A549 (cell line): ENCODE results near the gene CARD9. TPM values are rescaled to one million over a fixed set of nuclear protein-coding genes. Genes with fewer than 3 reads are reported as not detected.

Source experiments
- ATAC-seq, 2 experiments: fragments of 200-7000 bp in 1 of 2; fragments of >200 bp in 1 of 2; cut with Nextera tagmentation in 1 of 2; cut with Tn5 transposase in 1 of 2; 3 replicates each; pipeline versions ENCODE4 v1.8.0 to v1.9.1; 2018 to 2020; ENCODE audit warnings: mild to moderate bottlenecking in 1 of 2, moderate library complexity in 1 of 2
- CTCF ChIA-PET: fragments of 300-600 bp; sonication (Branson Sonifier 250); formaldehyde crosslinking; extraction: SDS; loops from one replicate; lab custom pipeline; 2021; ENCODE audit warnings: antibody characterized with exemption, inconsistent platforms; lab: Yijun Ruan, JAX
- POLR2A ChIA-PET: fragments of 350-600 bp; formaldehyde crosslinking; extraction: SDS; loops from one replicate; lab custom pipeline; 2021; ENCODE audit warnings: antibody characterized with exemption, inconsistent platforms; lab: Yijun Ruan, JAX
- DNase-seq, 2 experiments: peaks; one replicate each; pipeline versions ENCODE4 v3.0.0 to v3.0.0-alpha.2; 2011 to 2016; ENCODE audit warnings: low read depth in 1 of 2, low spot score in 1 of 2
- FAIRE-seq: peaks from 2 replicates; lab custom pipeline; 2011; peaks lifted over from hg19 to GRCh38; lab: Jason Lieb, UNC
- H3K27ac ChIP-seq, 2 experiments: fragments of >200 bp; sonication (Bioruptor Twin); formaldehyde crosslinking; 3 replicates each; pipeline ENCODE4 v1.5.1; 2016 to 2017
- H3K4me1 ChIP-seq: fragments of >200 bp; sonication (Bioruptor Twin); formaldehyde crosslinking; 3 replicates; pipeline ENCODE4 v1.6.1; 2016
- H3K4me2 ChIP-seq: fragments of >200 bp; sonication (Bioruptor Twin); formaldehyde crosslinking; 3 replicates; pipeline ENCODE4 v1.6.1; 2016
- H3K4me3 ChIP-seq: fragments of >200 bp; sonication (Bioruptor Twin); formaldehyde crosslinking; 3 replicates; pipeline ENCODE4 v1.5.1; 2016
- H3K9me3 ChIP-seq: fragments of >200 bp; sonication (Bioruptor Twin); formaldehyde crosslinking; 3 replicates; pipeline ENCODE4 v1.6.1; 2016
- BCL3 ChIP-seq: fragments of >200 bp; sonication (Bioruptor Twin); formaldehyde crosslinking; IDR thresholded peaks from 3 replicates; pipeline ENCODE4 v1.6.1; 2016
- CEBPB ChIP-seq, 2 experiments: fragments of >200 bp in 1 of 2; sonication (Bioruptor Twin) in 1 of 2; formaldehyde crosslinking in 1 of 2; IDR thresholded peaks; 2 replicates each; pipeline ENCODE4 v1.6.1; 2012 to 2016
- CHD2 ChIP-seq: fragments of 150-350 bp; IDR thresholded peaks from 2 replicates; pipeline ENCODE4 v1.6.1; 2014; ENCODE audit warnings: low read length; ENCODE audit not compliant: partially characterized antibody
- E2F6 ChIP-seq: IDR thresholded peaks from 2 replicates; pipeline ENCODE4 v1.6.1; 2012; ENCODE audit warnings: low read depth, borderline replicate concordance
- FOSL2 ChIP-seq, 2 experiments: fragments of 450-650 bp in 1 of 2; fragments of >200 bp in 1 of 2; sonication (Bioruptor Twin) in 1 of 2; formaldehyde crosslinking; IDR thresholded peaks; 2 replicates each; pipeline versions ENCODE4 v1.5.0 to v1.6.1; 2016 to 2020; ENCODE audit warnings: mild to moderate bottlenecking in 1 of 2, moderate library complexity in 1 of 2
- GATA3 ChIP-seq: IDR thresholded peaks from 2 replicates; pipeline ENCODE4 v1.6.1; 2012; ENCODE audit warnings: borderline replicate concordance
- HEYL ChIP-seq: fragments of 250-450 bp; sonication (Bioruptor Pico); IDR thresholded peaks from 2 replicates; pipeline ENCODE4 v1.8.0; 2021; ENCODE audit warnings: mild to moderate bottlenecking, moderate library complexity
- HOXB5 ChIP-seq: fragments of 250-450 bp; sonication (Bioruptor Pico); IDR thresholded peaks from 2 replicates; pipeline ENCODE4 v1.5.0; 2020; ENCODE audit warnings: mild to moderate bottlenecking, moderate library complexity
- KDM1A ChIP-seq: fragments of 200-600 bp; sonication (generic); IDR thresholded peaks from 2 replicates; pipeline ENCODE4 v1.6.1; 2016; ENCODE audit warnings: low read depth, mild to moderate bottlenecking
- KDM5A ChIP-seq: fragments of 200-600 bp; sonication (generic); IDR thresholded peaks from 2 replicates; pipeline ENCODE4 v1.6.1; 2016; ENCODE audit warnings: antibody characterized with exemption, mild to moderate bottlenecking
- MAFK ChIP-seq: fragments of 450-650 bp; IDR thresholded peaks from 2 replicates; pipeline ENCODE4 v1.6.1; 2014; ENCODE audit not compliant: partially characterized antibody
- MYC ChIP-seq: IDR thresholded peaks from 2 replicates; pipeline ENCODE4 v1.6.1; 2012; ENCODE audit warnings: mild to moderate bottlenecking, inconsistent platforms, low read length, improper control_type of control experiment, borderline replicate concordance
- NFE2L2 ChIP-seq: fragments of 150-350 bp; conservative IDR thresholded peaks from 2 replicates; pipeline ENCODE4 v1.6.1; 2014; ENCODE audit warnings: low read length
- POLR2A ChIP-seq: IDR thresholded peaks from 2 replicates; pipeline ENCODE4 v1.6.1; 2012; ENCODE audit warnings: mild to moderate bottlenecking, low read length
- RAD21 ChIP-seq, 2 experiments: fragments of >200 bp in 1 of 2; sonication (Bioruptor Twin) in 1 of 2; formaldehyde crosslinking in 1 of 2; IDR thresholded peaks in 1 of 2; conservative IDR thresholded peaks in 1 of 2; 2 replicates in 1 of 2; 3 replicates in 1 of 2; pipeline ENCODE4 v1.6.1; 2012 to 2018; ENCODE audit warnings: inconsistent platforms in 1 of 2
- RARB ChIP-seq: fragments of 250-450 bp; sonication (Bioruptor Pico); IDR thresholded peaks from 2 replicates; pipeline ENCODE4 v1.8.0; 2021; ENCODE audit warnings: mild to moderate bottlenecking, moderate library complexity
- SREBF2 ChIP-seq: fragments of 450-650 bp; IDR thresholded peaks from 2 replicates; pipeline ENCODE4 v1.6.1; 2014; ENCODE audit warnings: mild to moderate bottlenecking, moderate library complexity
- TP53 ChIP-seq: fragments of 250-450 bp; sonication (Bioruptor Pico); IDR thresholded peaks from 2 replicates; pipeline ENCODE4 v1.5.0; 2021; ENCODE audit warnings: mild to moderate bottlenecking, moderate library complexity
- ZC3H11A ChIP-seq: fragments of 450-650 bp; IDR thresholded peaks from 2 replicates; pipeline ENCODE4 v1.6.1; 2014; ENCODE audit warnings: antibody characterized with exemption, mild to moderate bottlenecking
- ZNF302 ChIP-seq: fragments of 250-450 bp; sonication (Bioruptor Pico); IDR thresholded peaks from 2 replicates; pipeline ENCODE4 v1.9.0; 2021; ENCODE audit warnings: inconsistent platforms, mild to moderate bottlenecking, moderate library complexity
- ZSCAN20 ChIP-seq: fragments of 250-450 bp; sonication (Bioruptor Pico); IDR thresholded peaks from 2 replicates; pipeline ENCODE4 v1.8.0; 2022; ENCODE audit warnings: mild to moderate bottlenecking, moderate library complexity
- WGBS: methylation state at CpG from one replicate; pipeline ENCODE4 v1.1.6; 2017; ENCODE audit errors: missing lambda C conversion rate; 5-methylcytosine and 5-hydroxymethylcytosine counted together
- polyA plus RNA-seq, 4 experiments: library from polyadenylated mRNA; depleted of rRNA in 3 of 4; stranded (reverse); fragments of >200 nt; fragmentation: RNase III in 1 of 4; extraction: RNeasy Plus Mini Kit Qiagen cat#74134 plus additional on column Dnase treatment in 1 of 4; gene quantifications; 2 replicates in 3 of 4; 3 replicates in 1 of 4; pipeline ENCODE4 v1.2.3, GENCODE V29; 2011 to 2017
- TF ChIP-seq, protein P1 (sequence below): fragments of 150-350 bp; IDR thresholded peaks from 2 replicates; pipeline ENCODE4 v1.6.1; 2014; ENCODE audit warnings: low read depth, mild to moderate bottlenecking, low read length
- TF ChIP-seq, protein P2 (sequence below): fragments of 250-450 bp; sonication (Bioruptor Pico); IDR thresholded peaks from 2 replicates; pipeline ENCODE4 v1.5.0; 2021; ENCODE audit warnings: mild to moderate bottlenecking, moderate library complexity, borderline replicate concordance
- TF ChIP-seq, protein P3 (sequence below): fragments of >200 bp; sonication (Bioruptor Twin); formaldehyde crosslinking; IDR thresholded peaks from 3 replicates; pipeline ENCODE4 v1.5.1; 2016

Gene CARD9
- polyA plus RNA-seq, 2 of the 4 experiments (the other 2 are of a cell fraction), result 0.21 to 0.94 TPM

DNA sequence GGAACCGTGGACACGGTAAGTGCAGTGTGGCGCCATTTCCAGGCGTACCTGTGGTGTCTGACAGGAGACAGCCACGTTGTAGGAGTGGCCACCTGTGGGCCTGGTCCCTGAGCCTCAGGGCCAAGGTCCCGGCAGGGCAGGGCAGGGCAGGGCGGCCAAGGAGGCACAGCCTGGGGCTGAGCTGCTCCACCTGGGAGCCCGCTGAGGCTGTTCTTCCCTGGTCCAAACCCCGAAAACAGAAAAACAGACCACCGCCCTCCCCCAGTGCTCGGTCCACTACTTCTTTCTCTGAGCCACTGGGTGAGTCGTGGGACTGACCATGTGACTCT is 45.6 kb upstream of the CARD9 start (continued):
- TF ChIP-seq HOXB5 (CRISPR knock-in tag), result no peak
- TF ChIP-seq, protein P1, sequence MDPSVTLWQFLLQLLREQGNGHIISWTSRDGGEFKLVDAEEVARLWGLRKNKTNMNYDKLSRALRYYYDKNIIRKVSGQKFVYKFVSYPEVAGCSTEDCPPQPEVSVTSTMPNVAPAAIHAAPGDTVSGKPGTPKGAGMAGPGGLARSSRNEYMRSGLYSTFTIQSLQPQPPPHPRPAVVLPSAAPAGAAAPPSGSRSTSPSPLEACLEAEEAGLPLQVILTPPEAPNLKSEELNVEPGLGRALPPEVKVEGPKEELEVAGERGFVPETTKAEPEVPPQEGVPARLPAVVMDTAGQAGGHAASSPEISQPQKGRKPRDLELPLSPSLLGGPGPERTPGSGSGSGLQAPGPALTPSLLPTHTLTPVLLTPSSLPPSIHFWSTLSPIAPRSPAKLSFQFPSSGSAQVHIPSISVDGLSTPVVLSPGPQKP, result no peak
- no peak for TF ChIP-seq KDM1A
- no peak for TF ChIP-seq POLR2A

DNA sequence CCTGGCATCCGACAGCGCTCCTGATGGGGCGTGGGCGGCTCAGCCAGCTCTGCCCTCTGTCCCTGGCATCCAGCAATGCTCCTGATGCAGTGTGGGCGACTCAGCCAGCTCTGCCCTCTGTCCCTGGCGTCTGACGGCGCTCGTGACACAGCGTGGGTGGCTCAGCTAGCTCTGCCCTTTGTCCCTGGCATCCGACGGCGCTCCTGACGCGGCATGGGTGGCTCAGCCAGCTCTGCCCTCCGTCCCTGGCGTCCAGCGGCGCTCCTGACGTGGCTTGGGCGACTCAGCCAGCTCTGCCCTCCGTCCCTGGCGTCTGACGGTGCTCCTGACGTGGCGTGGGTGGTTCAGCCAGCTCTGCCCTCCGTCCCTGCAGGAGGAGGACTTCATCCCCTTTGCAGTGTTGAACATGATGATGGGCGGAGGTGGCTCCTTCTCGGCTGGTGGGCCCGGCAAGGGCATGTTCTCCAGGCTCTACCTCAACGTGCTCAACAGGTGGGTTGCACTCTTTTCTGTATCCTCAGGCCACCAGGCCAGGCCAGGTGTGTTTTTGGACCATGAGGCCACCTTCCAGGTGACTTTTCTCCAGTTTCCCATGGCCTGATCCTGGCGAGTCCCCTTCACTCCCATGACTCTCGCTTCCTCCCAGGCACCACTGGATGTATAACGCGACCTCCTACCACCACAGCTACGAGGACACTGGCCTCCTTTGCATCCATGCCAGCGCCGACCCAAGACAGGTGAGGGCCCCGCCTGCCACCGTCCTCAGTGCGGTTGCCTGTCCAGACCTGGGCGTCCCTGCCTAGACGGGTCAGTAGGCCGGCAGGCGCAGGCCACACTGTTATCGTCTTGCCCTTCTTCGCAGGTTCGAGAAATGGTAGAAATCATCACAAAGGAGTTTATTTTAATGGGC is 45.0 kb upstream of the CARD9 start:
- DNase-seq (no peak), FAIRE-seq (no peak), ATAC-seq (no peak)
- WGBS, result 92% methylated on average over 47 of the region's 48 CpGs
- no peak overlapping the region for H3K4me3 ChIP-seq
- no peak overlapping the region for H3K4me2 ChIP-seq
- ChIA-PET POLR2A (no interaction called here), CTCF (interaction anchor here (0.7 to 1.7 kb wide), 5 partner anchors 22 to 79 kb away, joined by 3 to 7 read pairs (median 5); partner anchors contain the start of gene INPP5E)
- H3K27ac ChIP-seq, result no peak overlapping the region
- TF ChIP-seq HEYL (CRISPR knock-in tag) (no peak), MYC (no peak), ZNF302 (no peak), ZC3H11A (no peak), CHD2 (no peak)
- TF ChIP-seq, protein P2, sequence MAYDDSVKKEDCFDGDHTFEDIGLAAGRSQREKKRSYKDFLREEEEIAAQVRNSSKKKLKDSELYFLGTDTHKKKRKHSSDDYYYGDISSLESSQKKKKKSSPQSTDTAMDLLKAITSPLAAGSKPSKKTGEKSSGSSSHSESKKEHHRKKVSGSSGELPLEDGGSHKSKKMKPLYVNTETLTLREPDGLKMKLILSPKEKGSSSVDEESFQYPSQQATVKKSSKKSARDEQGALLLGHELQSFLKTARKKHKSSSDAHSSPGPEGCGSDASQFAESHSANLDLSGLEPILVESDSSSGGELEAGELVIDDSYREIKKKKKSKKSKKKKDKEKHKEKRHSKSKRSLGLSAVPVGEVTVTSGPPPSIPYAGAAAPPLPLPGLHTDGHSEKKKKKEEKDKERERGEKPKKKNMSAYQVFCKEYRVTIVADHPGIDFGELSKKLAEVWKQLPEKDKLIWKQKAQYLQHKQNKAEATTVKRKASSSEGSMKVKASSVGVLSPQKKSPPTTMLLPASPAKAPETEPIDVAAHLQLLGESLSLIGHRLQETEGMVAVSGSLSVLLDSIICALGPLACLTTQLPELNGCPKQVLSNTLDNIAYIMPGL (CRISPR knock-in tag), result no peak
- H3K9me3 ChIP-seq, result no peaks in the 10 kb centered on the region
- H3K4me1 ChIP-seq, result no peaks in the 10 kb centered on the region

DNA sequence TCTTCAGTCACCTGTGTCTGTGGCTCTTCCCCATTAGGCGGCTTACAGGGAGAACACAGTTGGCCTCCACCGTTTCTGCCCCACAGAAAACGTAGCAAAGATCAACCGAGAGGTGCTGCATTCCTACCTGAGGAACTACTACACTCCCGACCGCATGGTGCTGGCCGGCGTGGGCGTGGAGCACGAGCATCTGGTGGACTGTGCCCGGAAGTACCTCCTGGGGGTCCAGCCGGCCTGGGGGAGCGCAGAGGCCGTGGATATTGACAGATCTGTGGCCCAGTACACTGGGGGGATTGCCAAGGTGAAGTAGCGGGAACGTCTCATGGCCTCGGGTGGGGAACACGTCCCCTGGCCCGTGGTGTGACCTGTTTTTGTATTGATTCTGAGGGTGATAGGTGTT is 43.4 kb upstream of the CARD9 start:
- ChIA-PET CTCF (interaction anchor here (0.9 to 1.7 kb wide), 2 partner anchors 16 to 23 kb away, joined by 3 to 6 read pairs; partner anchors contain the start of gene INPP5E), POLR2A (no interaction called here)
- no peaks in the 10 kb centered on the region for H3K9me3 ChIP-seq
- WGBS, result 91% methylated on average over 19 of the region's 19 CpGs
- ATAC-seq, result no peak
- no peak overlapping the region for H3K4me3 ChIP-seq
- no peak overlapping the region for H3K27ac ChIP-seq
- FAIRE-seq, result no peak
- no peak for DNase-seq
- H3K4me1 ChIP-seq, result peaks cover 1% of the 10 kb centered on the region; the same call in 1 of the 3 replicates
- H3K4me2 ChIP-seq, result no peak overlapping the region
- no peak for TF ChIP-seq KDM1A
- TF ChIP-seq TP53 (CRISPR knock-in tag), result no peak
- TF ChIP-seq ZSCAN20 (CRISPR knock-in tag), result no peak
- no peak for TF ChIP-seq RARB (CRISPR knock-in tag)
- no peak for TF ChIP-seq CEBPB (IDR thresholded peaks at IDR 0.05)
- no peak for TF ChIP-seq MAFK
- no peak for TF ChIP-seq NFE2L2
- TF ChIP-seq RAD21 (conservative IDR thresholded peaks at IDR 0.05 in 1 of 2, IDR thresholded peaks at IDR 0.05 in 1 of 2), result no peak
- no peak for TF ChIP-seq GATA3
- no peak for TF ChIP-seq FOSL2 (IDR thresholded peaks at IDR 0.05)
- no peak for TF ChIP-seq FOSL2 (CRISPR knock-in tag; IDR thresholded peaks at IDR 0.05)
- no peak for TF ChIP-seq SREBF2
- TF ChIP-seq E2F6, result no peak
- no peak for TF ChIP-seq KDM5A
- TF ChIP-seq HOXB5 (CRISPR knock-in tag), result no peak
- TF ChIP-seq, protein P3, sequence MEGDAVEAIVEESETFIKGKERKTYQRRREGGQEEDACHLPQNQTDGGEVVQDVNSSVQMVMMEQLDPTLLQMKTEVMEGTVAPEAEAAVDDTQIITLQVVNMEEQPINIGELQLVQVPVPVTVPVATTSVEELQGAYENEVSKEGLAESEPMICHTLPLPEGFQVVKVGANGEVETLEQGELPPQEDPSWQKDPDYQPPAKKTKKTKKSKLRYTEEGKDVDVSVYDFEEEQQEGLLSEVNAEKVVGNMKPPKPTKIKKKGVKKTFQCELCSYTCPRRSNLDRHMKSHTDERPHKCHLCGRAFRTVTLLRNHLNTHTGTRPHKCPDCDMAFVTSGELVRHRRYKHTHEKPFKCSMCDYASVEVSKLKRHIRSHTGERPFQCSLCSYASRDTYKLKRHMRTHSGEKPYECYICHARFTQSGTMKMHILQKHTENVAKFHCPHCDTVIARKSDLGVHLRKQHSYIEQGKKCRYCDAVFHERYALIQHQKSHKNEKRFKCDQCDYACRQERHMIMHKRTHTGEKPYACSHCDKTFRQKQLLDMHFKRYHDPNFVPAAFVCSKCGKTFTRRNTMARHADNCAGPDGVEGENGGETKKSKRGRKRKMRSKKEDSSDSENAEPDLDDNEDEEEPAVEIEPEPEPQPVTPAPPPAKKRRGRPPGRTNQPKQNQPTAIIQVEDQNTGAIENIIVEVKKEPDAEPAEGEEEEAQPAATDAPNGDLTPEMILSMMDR, result no peak
- TF ChIP-seq BCL3, result no peak
